PFSK-1 (cell line): ENCODE measurements around the gene CDC37L1.

ENCODE experiments used
- POLR2AphosphoS5 ChIP-seq: IDR thresholded peaks from 2 replicates; pipeline ENCODE4 v1.6.1; 2012; ENCODE audit warnings: low read depth, mild to moderate bottlenecking, control low read depth, low read length, moderate library complexity
- REST ChIP-seq, 2 experiments: IDR thresholded peaks; 2 replicates each; pipeline versions ENCODE4 v1.6.1 to v1.8.0; 2011 to 2012; ENCODE audit warnings: low read depth in 2 of 2, low read length in 2 of 2, control low read depth in 1 of 2, inconsistent platforms in 1 of 2, mild to moderate bottlenecking in 1 of 2, moderate library complexity in 1 of 2; ENCODE audit not compliant: insufficient read depth in 1 of 2
- SIN3A ChIP-seq: IDR thresholded peaks from 2 replicates; pipeline ENCODE4 v1.6.1; 2012; ENCODE audit warnings: mild to moderate bottlenecking, low read length, moderate library complexity, borderline replicate concordance; ENCODE audit not compliant: insufficient read depth
- TAF1 ChIP-seq: IDR thresholded peaks from 2 replicates; pipeline ENCODE4 v1.6.1; 2012; ENCODE audit warnings: low read length, control low read depth, borderline replicate concordance; ENCODE audit not compliant: insufficient read depth

GRCh38 chr9:4732890-4733289 lies 53.5 kb downstream of the CDC37L1 start:
- no peak for TF ChIP-seq TAF1
- TF ChIP-seq REST (IDR thresholded peaks at IDR 0.05; ENCODE audit: insufficient read depth in 1 of 2, low read depth in 2 of 2, low read length in 2 of 2) = no peak
- no peak for TF ChIP-seq POLR2AphosphoS5
- no peak for TF ChIP-seq SIN3A
